OCI-LY7 (cell line): Measurements from ENCODE around the gene NAV2. TPM values are rescaled to one million over a fixed set of nuclear protein-coding genes. Genes with fewer than 3 reads are reported as not detected.

Experiments used
- BruUV-seq: library from RNA; stranded (reverse); fragments of 400-500 nt; replicated peaks from 2 replicates; lab custom pipeline; 2021; lab: Mats Ljungman, UMichigan
- CTCF ChIA-PET: fragments of 300-600 bp; sonication (Branson Sonifier 250); formaldehyde crosslinking; loops from one replicate; lab custom pipeline; 2022; ENCODE audit warnings: antibody characterized with exemption; ENCODE audit not compliant: unreplicated experiment; lab: Charles Lee
- POLR2A ChIA-PET: fragments of 300-600 bp; sonication (Branson Sonifier 250); formaldehyde crosslinking; loops from one replicate; lab custom pipeline; 2022; ENCODE audit warnings: antibody characterized with exemption; lab: Charles Lee
- DNase-seq: peaks from one replicate; pipeline ENCODE4 v3.0.0-alpha.2; 2015; ENCODE audit warnings: low spot score
- H2AFZ ChIP-seq: fragments of 200-600 bp; sonication (generic), shearing (Covaris generic); 2 replicates; pipeline ENCODE4 v1.6.1; 2014; ENCODE audit warnings: mild to moderate bottlenecking, antibody characterized with exemption, low read length, moderate library complexity
- H3K27ac ChIP-seq: fragments of 200-600 bp; sonication (generic); 2 replicates; pipeline ENCODE4 v1.5.1; 2014; ENCODE audit warnings: mixed run types, low read depth, mild to moderate bottlenecking, moderate library complexity, low read length, inconsistent platforms; ENCODE audit not compliant: poor library complexity, severe bottlenecking
- H3K36me3 ChIP-seq: fragments of 200-600 bp; sonication (generic); 2 replicates; pipeline ENCODE4 v1.6.1; 2014; ENCODE audit warnings: mild to moderate bottlenecking, antibody characterized with exemption, low read length, moderate library complexity, mixed read lengths; ENCODE audit not compliant: insufficient read depth
- H3K4me1 ChIP-seq: fragments of 200-600 bp; sonication (generic); 2 replicates; pipeline ENCODE4 v1.5.1; 2014; ENCODE audit warnings: mild to moderate bottlenecking, low read length; ENCODE audit not compliant: insufficient read depth, poor library complexity, severe bottlenecking
- H3K4me2 ChIP-seq: fragments of 200-600 bp; sonication (generic); 2 replicates; pipeline ENCODE4 v1.6.1; 2014; ENCODE audit warnings: mild to moderate bottlenecking, low read length
- H3K4me3 ChIP-seq: fragments of 200-600 bp; sonication (generic); 2 replicates; pipeline ENCODE4 v1.5.1; 2014; ENCODE audit warnings: mild to moderate bottlenecking, low read depth, low read length; ENCODE audit not compliant: poor library complexity, severe bottlenecking
- H3K79me2 ChIP-seq: fragments of 200-600 bp; sonication (generic); 2 replicates; pipeline ENCODE4 v1.6.1; 2016; ENCODE audit warnings: low read depth, mild to moderate bottlenecking, low read length, moderate library complexity, mixed read lengths; ENCODE audit not compliant: insufficient read depth
- H3K9me2 ChIP-seq: fragments of 200-600 bp; sonication (generic); 2 replicates; pipeline ENCODE4 v1.6.1; 2016; ENCODE audit warnings: mild to moderate bottlenecking, low read length, mixed read lengths; ENCODE audit not compliant: insufficient read depth
- H3K9me3 ChIP-seq: fragments of 200-600 bp; sonication (generic); 2 replicates; pipeline ENCODE4 v1.6.1; 2014; ENCODE audit warnings: mild to moderate bottlenecking, mixed run types, low read length, mixed read lengths
- H4K20me1 ChIP-seq: fragments of 200-600 bp; sonication (generic); 2 replicates; pipeline ENCODE4 v1.6.1; 2014; ENCODE audit warnings: mild to moderate bottlenecking, antibody characterized with exemption, low read length, moderate library complexity, mixed read lengths; ENCODE audit not compliant: insufficient read depth
- EZH2phosphoT487 ChIP-seq: fragments of 200-600 bp; sonication (generic); IDR thresholded peaks from 2 replicates; pipeline ENCODE4 v1.6.1; 2018; ENCODE audit warnings: low read depth, borderline replicate concordance, mild to moderate bottlenecking, mixed run types, antibody characterized with exemption, low read length, moderate library complexity, mixed read lengths
- intact Hi-C: fragments of 100-400 bp; cut with micrococcal nuclease; formaldehyde crosslinking; loops from one replicate; pipeline ENCODE4 v1.10.0; 2022; ENCODE audit not compliant: unreplicated experiment
- total RNA-seq, 2 experiments: library from RNA; depleted of rRNA in 1 of 2; stranded (reverse); fragments of >200 nt in 1 of 2; shearing (Covaris generic) in 1 of 2; gene quantifications; 2 replicates each; pipeline ENCODE4 v1.2.3, GENCODE V29; 2014 to 2022
- TF ChIP-seq, protein P1 (sequence below): fragments of 200-600 bp; sonication (generic); conservative IDR thresholded peaks from 2 replicates; pipeline ENCODE4 v1.5.1; 2014; ENCODE audit warnings: mild to moderate bottlenecking, antibody characterized with exemption, low read length, moderate library complexity, mixed read lengths

NAV2 gene
- total RNA-seq, 2 experiments from 2014 or later, result 0.06 to 0.68 TPM

DNA sequence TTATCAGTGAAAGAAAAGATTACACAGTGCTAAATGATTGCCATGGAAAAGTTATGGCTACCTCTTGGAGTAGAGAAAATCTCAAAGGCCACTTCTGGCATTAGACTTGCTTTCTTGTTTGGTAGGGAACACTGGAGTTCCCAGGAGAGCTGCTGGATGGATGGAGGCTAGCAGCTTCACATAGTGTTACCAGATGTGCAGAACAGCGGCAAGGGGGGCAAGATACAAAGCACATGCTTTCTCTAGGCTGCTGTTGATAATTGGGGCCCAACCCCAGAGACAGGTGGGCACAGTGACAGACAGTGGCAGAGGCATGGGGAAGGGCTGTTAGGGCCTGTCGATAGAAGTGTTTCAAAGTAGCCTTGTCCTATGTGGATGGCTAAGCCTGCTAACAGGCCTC lies 352.8 kb downstream of the NAV2 start:
- no peak overlapping the region for H2AFZ ChIP-seq
- H3K4me3 ChIP-seq, result no peak overlapping the region
- no peaks in the 10 kb centered on the region for H3K36me3 ChIP-seq
- H3K27ac ChIP-seq, result no peak overlapping the region
- ChIA-PET CTCF (no interaction called here), POLR2A (no interaction called here)
- H3K4me2 ChIP-seq, result no peak overlapping the region
- no peaks in the 10 kb centered on the region for H3K9me2 ChIP-seq
- TF ChIP-seq, protein P1, sequence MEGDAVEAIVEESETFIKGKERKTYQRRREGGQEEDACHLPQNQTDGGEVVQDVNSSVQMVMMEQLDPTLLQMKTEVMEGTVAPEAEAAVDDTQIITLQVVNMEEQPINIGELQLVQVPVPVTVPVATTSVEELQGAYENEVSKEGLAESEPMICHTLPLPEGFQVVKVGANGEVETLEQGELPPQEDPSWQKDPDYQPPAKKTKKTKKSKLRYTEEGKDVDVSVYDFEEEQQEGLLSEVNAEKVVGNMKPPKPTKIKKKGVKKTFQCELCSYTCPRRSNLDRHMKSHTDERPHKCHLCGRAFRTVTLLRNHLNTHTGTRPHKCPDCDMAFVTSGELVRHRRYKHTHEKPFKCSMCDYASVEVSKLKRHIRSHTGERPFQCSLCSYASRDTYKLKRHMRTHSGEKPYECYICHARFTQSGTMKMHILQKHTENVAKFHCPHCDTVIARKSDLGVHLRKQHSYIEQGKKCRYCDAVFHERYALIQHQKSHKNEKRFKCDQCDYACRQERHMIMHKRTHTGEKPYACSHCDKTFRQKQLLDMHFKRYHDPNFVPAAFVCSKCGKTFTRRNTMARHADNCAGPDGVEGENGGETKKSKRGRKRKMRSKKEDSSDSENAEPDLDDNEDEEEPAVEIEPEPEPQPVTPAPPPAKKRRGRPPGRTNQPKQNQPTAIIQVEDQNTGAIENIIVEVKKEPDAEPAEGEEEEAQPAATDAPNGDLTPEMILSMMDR, result no peak
- TF ChIP-seq EZH2phosphoT487, result no peak
- no TSS peak for BruUV-seq
- H3K79me2 ChIP-seq, result no peaks in the 10 kb centered on the region
- H3K4me1 ChIP-seq, result no peaks in the 10 kb centered on the region
- H3K9me3 ChIP-seq, result no peaks in the 10 kb centered on the region
- no peak for DNase-seq
- intact Hi-C loops, result no loop called here
- H4K20me1 ChIP-seq, result no peaks in the 10 kb centered on the region

- Histone ChIP-seq H4K20me1 (no peaks in the 10 kb centered on the region), H3K4me3 (no peak overlapping the region), H3K79me2 (no peaks in the 10 kb centered on the region), H3K4me2 (no peak overlapping the region), H3K4me1 (no peaks in the 10 kb centered on the region), H2AFZ (no peak overlapping the region), H3K36me3 (no peaks in the 10 kb centered on the region), H3K27ac (no peak overlapping the region), H3K9me3 (no peaks in the 10 kb centered on the region), H3K9me2 (no peaks in the 10 kb centered on the region)
- DNase-seq, result no peak
- no TSS peak for BruUV-seq
- CTCF ChIA-PET, result interaction anchor here (0.5 kb wide), 1 partner anchor 213 kb away, joined by 3 read pairs; no protein-coding TSS in a partner anchor
- TF ChIP-seq, protein P1, result no peak
- intact Hi-C loops, result no loop called here
- POLR2A ChIA-PET, result no interaction called here
These were observed 353.6 kb downstream of the NAV2 start for GRCh38 chr11:20066013-20066782.

- DNase-seq, result no peak
- Histone ChIP-seq H3K9me2 (no peaks in the 10 kb centered on the region), H3K4me1 (no peaks in the 10 kb centered on the region), H4K20me1 (no peaks in the 10 kb centered on the region), H3K27ac (no peak overlapping the region), H3K9me3 (no peaks in the 10 kb centered on the region), H3K36me3 (no peaks in the 10 kb centered on the region), H3K79me2 (no peaks in the 10 kb centered on the region), H2AFZ (no peak overlapping the region), H3K4me3 (no peak overlapping the region), H3K4me2 (no peak overlapping the region)
- BruUV-seq, result no TSS peak
- TF ChIP-seq, protein P1, result no peak
- no peak for TF ChIP-seq EZH2phosphoT487
- ChIA-PET POLR2A (no interaction called here), CTCF (no interaction called here)
- intact Hi-C loops, result no loop called here
These were observed 354.1 kb downstream of the NAV2 start for GRCh38 chr11:20066783-20067156.
